Measurements from ENCODE around the gene OTUD7B. TPM values are rescaled to one million over a fixed set of nuclear protein-coding genes. Genes with fewer than 3 reads are reported as not detected.

Gene OTUD7B
- total and polyA plus RNA-seq, 7 experiments from 2014 or later = 0.52 to 12.8 (median 6.2) TPM

- peak in 8 of 9 donors; percentile 17 to 64 (median 26) for DNase-seq
- Histone ChIP-seq H3K36me3 (ENCODE audit: control insufficient read depth in 2 of 3, insufficient read depth in 3 of 3, low read length in 3 of 3) (peaks cover 0 to 8% (median 0%) of the 10 kb centered on the region in 3 experiments), H3K9me3 (ENCODE audit: control insufficient read depth in 2 of 3, low read length in 3 of 3) (no peaks in the 10 kb centered on the region), H3K27ac (ENCODE audit: low read depth, low read length) (peak overlapping the region; percentile 73), H3K4me1 (ENCODE audit: control insufficient read depth in 2 of 2, insufficient read depth in 2 of 2, low read length in 2 of 2) (peaks cover 8 to 12% of the 10 kb centered on the region in 2 donors), H3K4me3 (ENCODE audit: low read length) (peak overlapping the region; percentile 89), H3K27me3 (ENCODE audit: control insufficient read depth in 2 of 2, insufficient read depth in 2 of 2, low read length in 2 of 2) (no peaks in the 10 kb centered on the region)
- CTCF ChIA-PET = interaction anchor here (0.6 to 1.2 kb wide), 3 partner anchors 57 to 153 kb away, joined by 3 to 4 read pairs (median 3); no protein-coding TSS in a partner anchor
- POLR2A ChIA-PET = interaction anchor here (0.5 to 2.7 kb wide), 12 partner anchors 48 to 1887 kb away, joined by 3 to 11 read pairs (median 4); a partner anchor contains a TSS
- peaks cover 21 to 38% (median 31%) of the 10 kb centered on the region in 7 donors for H3K4me1 Mint-ChIP-seq
- H3K27ac Mint-ChIP-seq = peak overlapping the region; percentile 32 to 90 (median 86)
- no peaks in the 10 kb centered on the region for H3K9me3 Mint-ChIP-seq
- peaks cover 0 to 13% (median 0%) of the 10 kb centered on the region in 5 donors for H3K27me3 Mint-ChIP-seq
- H3K36me3 Mint-ChIP-seq = peaks cover 0 to 5% (median 0%) of the 10 kb centered on the region in 5 donors
- ATAC-seq = peak; percentile 40
- H3K4me3 Mint-ChIP-seq = peak overlapping the region; percentile 88 to 99 (median 96)
- intact Hi-C loops (cut with micrococcal nuclease) = loop anchor here (1.0 to 5.0 kb wide), 5 partner anchors 41 to 82 kb away; partner anchors contain the start of genes VPS45 (in 2 of the 2) and SF3B4 (in 1 of the 2)
These were observed 728 bp downstream of the OTUD7B start for GRCh38 chr1:150009604-150010392.

DNA sequence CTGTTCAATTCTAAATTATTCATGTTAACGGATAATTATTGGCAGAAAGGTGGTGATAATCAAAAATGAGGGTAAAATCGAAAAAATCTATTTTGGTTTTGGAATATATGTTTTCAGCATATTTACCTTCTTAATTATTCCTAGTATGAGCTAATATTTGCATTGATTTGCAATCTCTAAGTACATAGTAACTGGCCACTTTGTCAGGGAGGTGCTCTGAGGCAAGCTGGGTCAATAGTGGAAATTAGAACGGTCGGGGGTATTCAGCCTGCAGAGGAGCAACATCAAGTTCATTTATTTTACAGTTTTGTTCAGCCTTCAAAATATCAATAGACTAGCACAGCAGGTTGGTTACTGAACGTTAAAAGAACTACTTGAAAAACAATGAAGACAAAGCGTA, 1.8 kb downstream of the OTUD7B start:
- H3K9me3 Mint-ChIP-seq = no peaks in the 10 kb centered on the region
- intact Hi-C loops (cut with micrococcal nuclease) = loop anchor here in 1 of 2 donors (2.0 kb wide), 1 partner anchor 42 kb away; no protein-coding TSS in a partner anchor
- POLR2A ChIA-PET = interaction anchor here (0.9 to 2.7 kb wide), 4 partner anchors 10 to 153 kb away, joined by 3 to 7 read pairs (median 6); no protein-coding TSS in a partner anchor

DNA sequence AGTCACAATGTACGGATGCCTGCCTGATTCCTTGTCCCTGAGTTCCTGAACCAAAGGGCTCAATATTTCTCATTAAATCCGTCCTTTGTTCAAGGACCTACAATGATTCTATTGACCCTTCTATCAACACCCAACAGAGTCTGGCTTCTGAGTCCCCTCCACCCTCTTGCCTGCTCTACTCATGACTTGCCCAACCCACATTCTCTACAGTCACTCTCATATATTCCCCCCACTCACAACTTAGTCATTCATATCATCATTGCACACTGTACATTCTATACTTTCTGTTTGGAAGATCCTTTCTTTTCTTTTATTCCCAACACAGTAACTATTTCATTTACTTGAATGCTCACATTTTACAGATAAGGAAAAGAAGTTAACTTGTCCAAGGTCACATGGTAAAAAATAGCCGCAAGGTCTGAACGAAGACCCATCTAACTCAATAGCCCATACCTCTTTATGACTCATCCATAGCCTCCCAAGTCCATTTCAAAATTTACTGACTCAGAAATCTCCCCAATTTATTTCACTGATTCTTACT, 3.6 kb downstream of the OTUD7B start:
- Mint-ChIP-seq H3K4me3 (no peak overlapping the region), H3K27me3 (peaks cover 0 to 24% (median 0%) of the 10 kb centered on the region in 5 donors), H3K4me1 (peaks cover 28 to 40% (median 32%) of the 10 kb centered on the region in 7 donors), H3K9me3 (no peaks in the 10 kb centered on the region), H3K27ac (no peak overlapping the region), H3K36me3 (peaks cover 0 to 22% (median 9%) of the 10 kb centered on the region in 5 donors)
- intact Hi-C loops (cut with micrococcal nuclease) = no loop called here
- ChIA-PET CTCF (no interaction called here), POLR2A (interaction anchor here (0.7 kb wide), 1 partner anchor 48 kb away, joined by 3 read pairs; no protein-coding TSS in a partner anchor)
- Histone ChIP-seq H3K27ac (ENCODE audit: low read depth, low read length) (no peak overlapping the region), H3K4me3 (ENCODE audit: low read length) (no peak overlapping the region), H3K36me3 (ENCODE audit: control insufficient read depth in 2 of 3, insufficient read depth in 3 of 3, low read length in 3 of 3) (peaks cover 0 to 8% (median 0%) of the 10 kb centered on the region in 3 experiments), H3K27me3 (ENCODE audit: control insufficient read depth in 2 of 2, insufficient read depth in 2 of 2, low read length in 2 of 2) (no peaks in the 10 kb centered on the region), H3K4me1 (ENCODE audit: control insufficient read depth in 2 of 2, insufficient read depth in 2 of 2, low read length in 2 of 2) (peaks cover 8 to 12% of the 10 kb centered on the region in 2 donors), H3K9me3 (ENCODE audit: control insufficient read depth in 2 of 3, low read length in 3 of 3) (no peaks in the 10 kb centered on the region)
- ATAC-seq (no peak), DNase-seq (no peak)

More for the DNA sequence above, 1.8 kb downstream of the OTUD7B start:
- ATAC-seq (no peak), DNase-seq (no peak)
- Mint-ChIP-seq H3K4me1 (peaks cover 26 to 38% (median 31%) of the 10 kb centered on the region in 7 donors), H3K27me3 (peaks cover 0 to 20% (median 0%) of the 10 kb centered on the region in 5 donors), H3K36me3 (peaks cover 0 to 13% (median 8%) of the 10 kb centered on the region in 5 donors), H3K4me3 (peak overlapping the region in 8 of 10 donors; percentile 88 to 99 (median 95)), H3K27ac (peak overlapping the region in 1 of 9 donors; percentile 86)
- H3K4me1 ChIP-seq (ENCODE audit: control insufficient read depth in 2 of 2, insufficient read depth in 2 of 2, low read length in 2 of 2) = peaks cover 8 to 12% of the 10 kb centered on the region in 2 donors
- H3K4me3 ChIP-seq (ENCODE audit: low read length) = no peak overlapping the region
- no peaks in the 10 kb centered on the region for H3K9me3 ChIP-seq (ENCODE audit: control insufficient read depth in 2 of 3, low read length in 3 of 3)
- H3K27me3 ChIP-seq (ENCODE audit: control insufficient read depth in 2 of 2, insufficient read depth in 2 of 2, low read length in 2 of 2) = no peaks in the 10 kb centered on the region
- CTCF ChIA-PET = no interaction called here
- peaks cover 0 to 8% (median 0%) of the 10 kb centered on the region in 3 experiments for H3K36me3 ChIP-seq (ENCODE audit: control insufficient read depth in 2 of 3, insufficient read depth in 3 of 3, low read length in 3 of 3)
- H3K27ac ChIP-seq (ENCODE audit: low read depth, low read length) = no peak overlapping the region

- Histone ChIP-seq H3K36me3 (ENCODE audit: control insufficient read depth in 2 of 3, insufficient read depth in 3 of 3, low read length in 3 of 3) (peaks cover 0 to 7% (median 0%) of the 10 kb centered on the region in 3 experiments), H3K9me3 (ENCODE audit: control insufficient read depth in 2 of 3, low read length in 3 of 3) (no peaks in the 10 kb centered on the region), H3K27me3 (ENCODE audit: control insufficient read depth in 2 of 2, insufficient read depth in 2 of 2, low read length in 2 of 2) (no peaks in the 10 kb centered on the region), H3K4me3 (ENCODE audit: low read length) (no peak overlapping the region), H3K4me1 (ENCODE audit: control insufficient read depth in 2 of 2, insufficient read depth in 2 of 2, low read length in 2 of 2) (peaks cover 8% of the 10 kb centered on the region in 2 donors), H3K27ac (ENCODE audit: low read depth, low read length) (no peak overlapping the region)
- POLR2A ChIA-PET = interaction anchor here (0.9 to 1.0 kb wide), 2 partner anchors 9 to 45 kb away, joined by 3 to 5 read pairs; no protein-coding TSS in a partner anchor
- ATAC-seq (no peak), DNase-seq (no peak)
- peaks cover 0 to 24% (median 0%) of the 10 kb centered on the region in 5 donors for H3K27me3 Mint-ChIP-seq
- no peaks in the 10 kb centered on the region for H3K9me3 Mint-ChIP-seq
- no peak overlapping the region for H3K4me3 Mint-ChIP-seq
- H3K36me3 Mint-ChIP-seq = peaks cover 0 to 27% (median 9%) of the 10 kb centered on the region in 5 donors
- H3K27ac Mint-ChIP-seq = no peak overlapping the region
- CTCF ChIA-PET = no interaction called here
- intact Hi-C loops (cut with micrococcal nuclease) = no loop called here
- peaks cover 26 to 45% (median 32%) of the 10 kb centered on the region in 7 donors for H3K4me1 Mint-ChIP-seq
These were observed 4.9 kb downstream of the OTUD7B start for GRCh38 chr1:150005606-150006005.

- H3K27ac Mint-ChIP-seq = peak overlapping the region in 1 of 9 donors; percentile 33
- Histone ChIP-seq H3K4me3 (ENCODE audit: low read length) (no peak overlapping the region), H3K27me3 (ENCODE audit: control insufficient read depth in 2 of 2, insufficient read depth in 2 of 2, low read length in 2 of 2) (no peaks in the 10 kb centered on the region), H3K36me3 (ENCODE audit: control insufficient read depth in 2 of 3, insufficient read depth in 3 of 3, low read length in 3 of 3) (no peaks in the 10 kb centered on the region), H3K4me1 (ENCODE audit: control insufficient read depth in 2 of 2, insufficient read depth in 2 of 2, low read length in 2 of 2) (no peaks in the 10 kb centered on the region), H3K27ac (ENCODE audit: low read depth, low read length) (no peak overlapping the region), H3K9me3 (ENCODE audit: control insufficient read depth in 2 of 3, low read length in 3 of 3) (no peaks in the 10 kb centered on the region)
- ChIA-PET CTCF (no interaction called here), POLR2A (interaction anchor here (0.6 kb wide), 1 partner anchor 155 kb away, joined by 3 read pairs; no protein-coding TSS in a partner anchor)
- H3K27me3 Mint-ChIP-seq = peaks cover 0 to 15% (median 0%) of the 10 kb centered on the region in 5 donors
- DNase-seq = no peak
- intact Hi-C loops (cut with micrococcal nuclease) = no loop called here
- H3K9me3 Mint-ChIP-seq = no peaks in the 10 kb centered on the region
- H3K36me3 Mint-ChIP-seq = peaks cover 0 to 40% (median 9%) of the 10 kb centered on the region in 5 donors
- peaks cover 13 to 31% (median 19%) of the 10 kb centered on the region in 7 donors for H3K4me1 Mint-ChIP-seq
- no peak for ATAC-seq
- no peak overlapping the region for H3K4me3 Mint-ChIP-seq
These were observed 6.7 kb downstream of the OTUD7B start for GRCh38 chr1:150003801-150004200.

GRCh38 chr1:150002217-150002616, 8.3 kb downstream of the OTUD7B start:
- DNase-seq = no peak
- Histone ChIP-seq H3K4me3 (ENCODE audit: low read length) (no peak overlapping the region), H3K4me1 (ENCODE audit: control insufficient read depth in 2 of 2, insufficient read depth in 2 of 2, low read length in 2 of 2) (peaks cover 0 to 4% of the 10 kb centered on the region in 2 donors), H3K9me3 (ENCODE audit: control insufficient read depth in 2 of 3, low read length in 3 of 3) (no peaks in the 10 kb centered on the region), H3K36me3 (ENCODE audit: control insufficient read depth in 2 of 3, insufficient read depth in 3 of 3, low read length in 3 of 3) (no peaks in the 10 kb centered on the region), H3K27ac (ENCODE audit: low read depth, low read length) (no peak overlapping the region), H3K27me3 (ENCODE audit: control insufficient read depth in 2 of 2, insufficient read depth in 2 of 2, low read length in 2 of 2) (no peaks in the 10 kb centered on the region)
- H3K4me3 Mint-ChIP-seq = no peak overlapping the region
- intact Hi-C loops (cut with micrococcal nuclease) = no loop called here
- peaks cover 0 to 40% (median 9%) of the 10 kb centered on the region in 5 donors for H3K36me3 Mint-ChIP-seq
- POLR2A ChIA-PET = interaction anchor here (1.0 to 1.6 kb wide), 2 partner anchors 9 to 15 kb away, joined by 3 to 4 read pairs; no protein-coding TSS in a partner anchor
- CTCF ChIA-PET = interaction anchor here (0.6 to 0.9 kb wide), 2 partner anchors 10 to 62 kb away, joined by 3 read pairs; no protein-coding TSS in a partner anchor
- H3K27me3 Mint-ChIP-seq = peaks cover 0 to 12% (median 0%) of the 10 kb centered on the region in 5 donors
- H3K27ac Mint-ChIP-seq = no peak overlapping the region
- no peak for ATAC-seq
- peaks cover 15 to 33% (median 19%) of the 10 kb centered on the region in 7 donors for H3K4me1 Mint-ChIP-seq
- no peaks in the 10 kb centered on the region for H3K9me3 Mint-ChIP-seq
